ENCODE data around the gene AEBP1. TPM values are rescaled to one million over a fixed set of nuclear protein-coding genes. Genes with fewer than 3 reads are reported as not detected.

The AEBP1 gene
- total RNA-seq, 2 experiments from 2014 or later: 29.1 to 30.4 TPM

DNA sequence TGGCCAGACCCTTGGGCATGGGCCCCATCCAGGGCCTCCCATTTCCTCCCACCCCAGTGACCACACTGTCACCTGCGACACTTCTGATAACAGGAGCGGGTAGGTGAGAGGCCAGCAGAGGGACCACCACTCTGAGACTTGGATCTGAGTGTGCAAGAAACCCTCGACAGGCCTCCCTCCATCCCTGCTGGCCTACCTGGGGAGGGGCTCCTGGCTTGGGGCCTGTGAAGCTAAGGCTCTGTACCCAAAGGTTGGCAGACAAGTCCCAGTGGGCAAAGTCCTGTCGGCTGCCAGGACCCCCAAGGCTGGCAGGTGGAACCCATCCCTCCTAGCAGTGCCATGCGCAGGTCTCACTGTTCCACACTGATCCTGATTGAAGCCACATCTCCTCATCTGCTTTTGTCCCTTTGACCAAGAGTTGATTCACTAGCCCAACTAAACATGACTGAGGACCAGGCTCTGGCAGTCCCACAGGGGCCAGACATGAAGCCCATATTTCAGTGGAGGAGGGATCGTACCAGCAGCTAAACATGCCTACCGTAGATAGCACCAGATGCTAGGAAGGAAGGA is 37.6 kb upstream of the AEBP1 start:
- no peak overlapping the region for H3K27ac Mint-ChIP-seq
- DNase-seq: peak; percentile 27
- peak; percentile 24 for ATAC-seq

DNA sequence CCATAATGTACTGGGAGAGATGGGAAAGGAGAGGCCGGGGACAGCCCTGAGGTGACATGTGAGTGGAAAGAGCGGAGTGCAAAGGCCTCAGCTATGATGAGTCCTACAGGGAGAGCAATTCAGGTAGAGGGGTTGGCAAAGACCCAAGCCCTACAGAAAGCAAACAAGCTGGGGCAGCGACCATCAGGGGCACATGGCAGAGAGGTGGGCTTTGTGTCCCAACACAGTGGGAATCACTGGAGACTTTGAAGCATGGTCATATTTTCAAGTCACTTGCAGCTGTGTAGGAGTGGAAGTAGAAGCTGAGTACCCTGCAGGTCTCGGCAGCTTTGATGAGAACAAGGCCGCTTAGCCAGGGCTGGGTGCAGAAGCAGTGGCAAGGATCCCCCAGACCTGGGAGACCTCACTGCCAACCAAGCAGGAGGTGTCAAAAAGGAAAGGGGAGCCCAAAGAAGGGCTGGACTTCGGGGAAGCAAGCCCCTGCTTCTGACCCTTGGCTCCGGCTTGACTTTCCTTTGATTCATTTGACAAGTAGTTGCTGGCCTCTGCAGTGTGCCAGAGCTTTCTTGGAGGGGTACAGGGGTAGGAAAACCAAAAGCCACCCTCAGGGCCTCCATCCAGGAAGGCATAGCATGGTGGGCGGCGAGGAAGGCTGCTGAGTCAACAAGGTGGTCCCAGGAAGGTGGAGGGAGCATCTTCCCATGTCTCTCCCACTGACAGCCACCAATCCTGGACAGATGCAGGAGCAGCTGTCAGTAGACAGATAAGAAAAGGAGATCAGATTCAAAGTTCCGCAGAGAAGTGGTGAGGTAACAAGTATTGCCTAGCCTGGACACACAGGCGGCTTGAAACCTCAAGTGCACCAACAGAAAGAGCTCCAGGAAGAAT is 36.8 kb upstream of the AEBP1 start:
- ChIA-PET POLR2A (interaction anchor here (0.7 to 6.5 kb wide), 10 partner anchors 10 to 190 kb away, joined by 3 to 79 read pairs (median 7); partner anchors contain the start of gene DBNL), CTCF (interaction anchor here (0.9 kb wide), 1 partner anchor 14 kb away, joined by 4 read pairs; no protein-coding TSS in a partner anchor)
- no peaks in the 10 kb centered on the region for H3K27me3 Mint-ChIP-seq
- no peak for ATAC-seq
- no peak for DNase-seq
- H3K4me1 Mint-ChIP-seq (ENCODE audit: low read depth): peaks cover 33% of the 10 kb centered on the region
- intact Hi-C loops (cut with micrococcal nuclease): no loop called here
- TF ChIP-seq, protein P1, sequence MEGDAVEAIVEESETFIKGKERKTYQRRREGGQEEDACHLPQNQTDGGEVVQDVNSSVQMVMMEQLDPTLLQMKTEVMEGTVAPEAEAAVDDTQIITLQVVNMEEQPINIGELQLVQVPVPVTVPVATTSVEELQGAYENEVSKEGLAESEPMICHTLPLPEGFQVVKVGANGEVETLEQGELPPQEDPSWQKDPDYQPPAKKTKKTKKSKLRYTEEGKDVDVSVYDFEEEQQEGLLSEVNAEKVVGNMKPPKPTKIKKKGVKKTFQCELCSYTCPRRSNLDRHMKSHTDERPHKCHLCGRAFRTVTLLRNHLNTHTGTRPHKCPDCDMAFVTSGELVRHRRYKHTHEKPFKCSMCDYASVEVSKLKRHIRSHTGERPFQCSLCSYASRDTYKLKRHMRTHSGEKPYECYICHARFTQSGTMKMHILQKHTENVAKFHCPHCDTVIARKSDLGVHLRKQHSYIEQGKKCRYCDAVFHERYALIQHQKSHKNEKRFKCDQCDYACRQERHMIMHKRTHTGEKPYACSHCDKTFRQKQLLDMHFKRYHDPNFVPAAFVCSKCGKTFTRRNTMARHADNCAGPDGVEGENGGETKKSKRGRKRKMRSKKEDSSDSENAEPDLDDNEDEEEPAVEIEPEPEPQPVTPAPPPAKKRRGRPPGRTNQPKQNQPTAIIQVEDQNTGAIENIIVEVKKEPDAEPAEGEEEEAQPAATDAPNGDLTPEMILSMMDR (IDR thresholded peaks at IDR 0.05): no peak
- H3K27ac Mint-ChIP-seq: no peak overlapping the region
- no peak overlapping the region for H3K4me3 Mint-ChIP-seq
- H3K36me3 Mint-ChIP-seq (ENCODE audit: low read depth): no peaks in the 10 kb centered on the region
- no peaks in the 10 kb centered on the region for H3K9me3 Mint-ChIP-seq

More for the DNA sequence above, 37.6 kb upstream of the AEBP1 start:
- intact Hi-C loops (cut with micrococcal nuclease): no loop called here
- Mint-ChIP-seq H3K9me3 (no peaks in the 10 kb centered on the region), H3K4me1 (ENCODE audit: low read depth) (peaks cover 31% of the 10 kb centered on the region), H3K36me3 (ENCODE audit: low read depth) (peaks cover 1% of the 10 kb centered on the region), H3K27me3 (no peaks in the 10 kb centered on the region), H3K4me3 (no peak overlapping the region)
- ChIA-PET CTCF (interaction anchor here (1.1 kb wide), 1 partner anchor 14 kb away, joined by 3 read pairs; no protein-coding TSS in a partner anchor), POLR2A (interaction anchor here (0.7 to 6.5 kb wide), 9 partner anchors 10 to 190 kb away, joined by 3 to 79 read pairs (median 10); partner anchors contain the start of gene DBNL)
- TF ChIP-seq, protein P1 (IDR thresholded peaks at IDR 0.05): no peak

DNA sequence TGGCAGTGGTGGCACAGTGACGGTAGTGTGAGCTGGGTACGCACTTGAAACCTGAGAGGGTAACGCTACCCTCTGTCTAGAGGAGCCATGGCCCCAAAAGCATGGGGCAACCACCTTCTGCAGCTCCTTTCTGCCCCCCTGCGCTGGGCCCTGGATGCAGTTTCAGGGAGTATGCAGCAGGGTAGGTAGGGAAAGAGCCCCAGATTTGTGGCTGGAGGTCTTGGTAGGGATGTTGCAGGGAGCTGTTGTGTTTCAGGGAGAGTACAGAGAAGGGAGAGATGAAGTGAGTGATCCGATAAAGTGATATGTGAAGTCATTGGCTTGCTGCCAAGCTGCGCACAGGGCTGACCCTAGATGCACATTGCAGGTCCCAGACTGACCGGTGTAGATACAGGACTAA is 36.1 kb upstream of the AEBP1 start:
- Mint-ChIP-seq H3K4me1 (ENCODE audit: low read depth) (peaks cover 39% of the 10 kb centered on the region), H3K9me3 (no peaks in the 10 kb centered on the region), H3K4me3 (no peak overlapping the region), H3K27me3 (no peaks in the 10 kb centered on the region), H3K27ac (no peak overlapping the region), H3K36me3 (ENCODE audit: low read depth) (peaks cover 4% of the 10 kb centered on the region)
- TF ChIP-seq, protein P1 (IDR thresholded peaks at IDR 0.05): no peak
- CTCF ChIA-PET: interaction anchor here (0.9 to 1.0 kb wide), 2 partner anchors 13 to 467 kb away, joined by 3 to 4 read pairs; no protein-coding TSS in a partner anchor
- ATAC-seq: no peak
- no peak for DNase-seq
- POLR2A ChIA-PET: interaction anchor here (0.8 to 6.5 kb wide), 8 partner anchors 10 to 63 kb away, joined by 3 to 79 read pairs (median 12); partner anchors contain the start of gene DBNL
- intact Hi-C loops (cut with micrococcal nuclease): no loop called here

DNA sequence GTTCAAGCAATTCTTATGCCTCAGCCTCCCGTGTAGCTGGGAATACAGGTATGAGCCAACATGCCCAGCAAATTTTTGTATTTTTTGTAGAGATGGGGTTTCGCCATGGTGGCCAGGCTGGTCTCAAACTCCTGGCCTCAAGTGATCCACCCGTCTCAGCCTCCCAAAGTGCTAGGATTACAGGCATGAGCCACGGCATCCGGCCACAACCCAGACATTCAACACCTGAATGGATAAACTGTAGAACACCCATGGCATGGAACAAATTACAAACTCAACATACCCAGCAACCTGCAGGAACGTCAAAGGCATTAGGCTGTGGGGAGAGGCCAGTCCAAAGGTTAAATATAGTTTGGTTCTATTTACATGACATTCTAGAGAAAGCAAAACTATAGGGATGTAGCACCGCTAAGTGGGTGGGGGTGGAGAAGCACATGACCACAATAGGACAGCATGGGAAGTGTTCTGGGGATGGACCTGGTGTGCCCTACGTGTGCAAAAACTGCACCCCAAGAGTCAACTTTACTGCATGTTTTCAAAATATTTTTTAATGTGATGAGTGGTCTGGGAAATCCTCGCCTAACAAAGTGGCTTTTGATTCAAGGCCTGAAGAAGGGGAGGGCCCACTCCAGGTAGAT is 32.3 kb upstream of the AEBP1 start:
- Mint-ChIP-seq H3K36me3 (ENCODE audit: low read depth) (peaks cover 23% of the 10 kb centered on the region), H3K27me3 (no peaks in the 10 kb centered on the region), H3K9me3 (no peaks in the 10 kb centered on the region), H3K4me1 (ENCODE audit: low read depth) (peaks cover 32% of the 10 kb centered on the region), H3K4me3 (no peak overlapping the region), H3K27ac (peak overlapping the region; percentile 77)
- DNase-seq (no peak), ATAC-seq (no peak)
- intact Hi-C loops (cut with micrococcal nuclease): no loop called here
- CTCF ChIA-PET: interaction anchor here (1.0 to 1.1 kb wide), 3 partner anchors 8 to 130 kb away, joined by 3 to 4 read pairs (median 4); no protein-coding TSS in a partner anchor
- TF ChIP-seq, protein P1 (IDR thresholded peaks at IDR 0.05): peak; percentile 59
- POLR2A ChIA-PET: interaction anchor here (0.6 to 1.3 kb wide), 4 partner anchors 9 to 27 kb away, joined by 3 to 4 read pairs (median 3); partner anchors contain the start of gene DBNL
